ENCODE measurements around the gene UBE3B.

The UBE3B gene

DNA sequence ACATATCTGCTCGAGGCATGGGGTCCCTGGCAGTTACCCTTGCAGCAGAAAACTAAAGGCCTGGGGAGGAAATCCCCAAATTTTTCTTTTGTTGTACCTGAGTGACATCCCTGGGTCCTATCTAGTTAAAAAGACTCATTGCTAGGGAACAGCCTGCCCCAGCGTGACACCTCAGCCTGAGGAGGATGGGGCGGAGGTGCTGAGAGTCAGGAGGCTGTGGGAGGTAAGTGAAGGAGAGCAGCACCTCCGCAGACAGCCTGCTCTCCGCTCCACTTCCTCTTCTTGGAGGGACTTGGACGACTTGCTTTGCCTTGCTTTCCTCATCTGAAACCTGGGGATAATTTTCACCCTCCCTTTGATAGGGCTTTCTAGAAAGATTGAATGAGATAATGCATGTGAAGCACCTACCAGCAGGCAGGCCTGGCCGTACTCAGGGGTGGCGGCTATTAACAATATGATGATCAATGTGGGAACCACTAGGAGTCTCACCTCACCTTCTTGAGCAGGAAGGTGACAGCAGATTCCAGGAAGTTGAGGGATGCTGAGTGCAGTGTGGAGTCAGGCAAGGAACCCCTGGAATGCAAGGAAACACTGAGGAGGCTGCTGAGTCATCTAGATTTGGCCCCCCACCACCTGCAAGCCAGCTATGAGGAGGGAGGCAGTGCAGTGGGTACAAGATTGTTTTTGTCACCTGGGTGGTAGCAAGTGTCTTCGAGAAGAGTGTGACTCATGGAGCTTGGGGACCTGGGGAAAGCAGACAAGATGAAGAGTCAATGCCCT, 23.2 kb downstream of the UBE3B start:
- DNase-seq = no peak

DNA sequence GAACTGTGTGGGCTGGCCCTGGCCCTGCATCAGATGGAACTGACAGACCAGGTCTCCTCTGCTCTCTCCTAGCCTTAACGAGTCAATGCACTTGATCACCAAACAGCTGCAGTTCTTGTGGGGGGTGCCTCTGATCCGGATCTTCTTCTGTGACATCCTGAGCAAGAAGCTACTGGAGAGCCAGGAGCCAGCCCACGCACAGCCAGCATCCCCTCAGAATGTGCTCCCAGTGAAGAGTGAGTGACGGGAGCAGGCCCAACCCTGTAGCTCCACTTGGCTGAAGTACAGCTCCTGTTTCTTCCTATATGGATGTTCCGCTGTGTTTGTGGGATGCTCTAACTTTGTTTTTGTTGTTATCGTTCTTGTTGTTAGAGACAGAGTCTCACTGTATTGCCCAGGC, 23.9 kb downstream of the UBE3B start:
- no peak for DNase-seq

DNA sequence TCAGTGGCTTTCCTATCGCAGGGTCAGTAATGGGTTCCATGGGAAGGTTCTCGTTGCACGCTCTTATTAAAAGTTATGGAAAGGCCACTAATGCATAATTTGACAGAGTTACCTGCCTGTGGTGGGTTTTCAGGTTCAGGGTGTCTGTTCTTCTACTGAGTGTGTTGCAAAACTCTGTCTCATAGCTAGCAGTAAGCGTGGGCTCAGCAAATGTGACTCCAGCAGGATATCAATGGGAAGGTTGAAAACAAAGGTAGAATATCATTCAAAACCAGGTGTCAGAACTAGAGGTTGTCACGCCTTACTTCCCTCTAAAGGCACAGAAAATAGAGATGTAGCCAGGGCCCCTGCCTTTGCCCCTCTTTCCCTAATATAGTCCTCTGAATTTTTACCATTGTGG, 24.9 kb downstream of the UBE3B start:
- no peak for DNase-seq

DNA sequence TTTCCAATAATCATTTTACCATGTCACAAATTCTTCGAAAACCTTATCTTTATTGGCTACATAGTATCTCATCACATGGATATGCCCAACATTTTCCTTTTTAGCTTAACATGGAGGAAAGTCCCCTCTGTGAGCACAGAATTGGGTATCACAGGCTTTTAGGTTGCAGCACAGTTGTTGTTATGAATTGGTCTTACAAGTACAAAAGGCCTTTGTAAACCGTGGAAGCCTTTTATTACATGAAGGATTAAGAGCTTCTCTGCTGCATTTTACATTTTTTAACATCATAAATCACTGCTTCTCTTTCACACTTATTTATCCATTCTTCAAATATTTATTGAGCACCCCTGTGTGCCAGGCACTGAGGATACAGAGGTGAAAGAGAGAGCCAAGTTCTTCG, 26.2 kb downstream of the UBE3B start:
- no peak for DNase-seq

DNA sequence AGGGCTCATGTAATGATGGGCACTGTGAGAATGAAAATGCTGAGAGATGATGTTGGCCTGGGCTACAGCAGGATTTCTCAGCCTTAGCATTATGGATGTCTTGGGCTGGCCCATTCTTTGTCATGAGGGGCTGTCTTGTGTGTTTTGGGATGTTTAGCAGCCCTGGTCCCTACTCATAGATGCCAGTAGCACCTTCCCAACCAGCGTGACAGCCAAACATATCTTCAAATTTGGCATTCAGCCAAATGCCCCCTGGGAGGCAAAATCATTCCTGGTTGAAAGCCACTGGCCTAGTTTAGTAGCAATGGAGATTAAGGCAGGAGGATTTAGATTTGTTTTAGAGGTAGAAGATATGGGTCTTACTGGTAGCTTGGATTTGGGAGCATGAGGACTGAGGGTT, 26.6 kb downstream of the UBE3B start:
- DNase-seq = no peak

DNA sequence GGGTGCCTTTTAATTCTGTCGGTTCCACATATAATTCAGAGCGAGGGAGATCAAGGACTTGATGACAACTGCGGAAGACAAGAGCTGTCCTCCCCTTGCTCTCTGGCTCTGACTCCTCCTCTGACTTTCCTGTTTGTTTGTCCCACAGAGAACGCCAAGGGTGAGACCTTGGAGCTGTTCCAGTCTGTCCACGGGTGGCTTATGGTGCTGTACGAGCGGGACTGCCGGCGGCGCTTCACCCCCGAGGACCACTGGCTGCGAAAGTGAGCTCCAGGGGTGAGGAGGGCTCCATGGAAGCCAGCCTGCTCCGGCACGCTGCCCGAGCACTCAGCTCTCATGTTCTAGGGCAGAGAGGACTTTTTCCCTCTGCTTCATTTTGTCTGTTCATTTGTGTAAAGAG, 32.8 kb downstream of the UBE3B start:
- DNase-seq = no peak

DNA sequence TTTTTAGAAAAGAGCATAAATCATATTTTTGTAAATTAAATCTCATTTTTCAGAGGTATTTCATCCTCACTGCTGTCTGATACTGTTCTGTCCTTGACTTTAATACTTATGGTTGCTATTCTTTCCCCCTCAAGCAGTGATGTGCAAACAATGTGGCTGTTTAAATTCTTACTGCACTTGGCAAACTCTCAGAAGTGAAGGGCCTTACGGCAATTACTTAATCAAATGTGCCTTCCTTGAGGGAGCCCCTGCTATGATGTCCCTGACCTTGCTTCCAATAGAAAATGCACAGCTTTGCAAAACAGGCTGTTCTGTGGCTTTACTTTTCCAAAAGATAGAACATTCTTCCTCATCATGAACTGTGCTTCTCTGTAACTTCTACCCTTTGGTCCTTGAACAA, 35.2 kb downstream of the UBE3B start:
- no peak for DNase-seq

DNA sequence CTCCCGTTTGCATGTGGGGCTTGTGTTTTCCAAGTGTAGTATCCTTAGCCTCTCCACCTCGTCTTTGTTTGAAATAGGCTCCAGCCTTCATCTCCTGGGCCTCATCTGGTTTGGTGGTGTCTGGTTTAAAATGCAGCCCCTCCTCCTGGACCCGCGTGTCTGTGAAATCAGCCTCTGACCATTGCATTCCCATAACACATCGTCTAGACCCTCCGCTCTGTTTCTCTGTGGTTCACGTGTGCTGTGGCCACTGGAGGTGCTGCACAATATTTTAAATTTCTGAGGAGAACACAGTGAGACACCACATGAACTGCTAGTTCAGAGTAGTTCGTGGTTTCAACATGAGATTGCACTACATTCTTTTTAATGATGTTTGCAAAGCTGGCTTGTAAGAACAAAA, 35.6 kb downstream of the UBE3B start:
- DNase-seq = no peak

DNA sequence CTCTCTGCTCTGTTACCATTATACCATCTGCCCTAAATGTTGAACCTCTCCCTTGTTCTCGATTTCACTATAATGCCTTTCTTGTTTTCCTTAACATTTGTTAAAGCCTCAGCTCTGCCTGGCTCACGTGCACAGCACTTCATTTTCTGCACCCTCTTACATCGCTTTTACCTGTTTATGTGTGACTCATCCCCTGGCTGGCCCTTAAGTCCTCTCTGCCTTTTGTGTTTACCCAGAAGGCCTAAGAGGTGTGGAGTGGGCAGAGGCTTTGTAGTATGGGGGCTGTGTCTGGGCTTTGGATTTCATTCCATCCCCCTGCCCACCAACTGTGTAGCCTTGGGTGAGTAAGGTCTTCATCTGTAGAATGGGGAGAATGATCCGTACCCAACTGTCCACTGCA, 36.5 kb downstream of the UBE3B start:
- no peak for DNase-seq

DNA sequence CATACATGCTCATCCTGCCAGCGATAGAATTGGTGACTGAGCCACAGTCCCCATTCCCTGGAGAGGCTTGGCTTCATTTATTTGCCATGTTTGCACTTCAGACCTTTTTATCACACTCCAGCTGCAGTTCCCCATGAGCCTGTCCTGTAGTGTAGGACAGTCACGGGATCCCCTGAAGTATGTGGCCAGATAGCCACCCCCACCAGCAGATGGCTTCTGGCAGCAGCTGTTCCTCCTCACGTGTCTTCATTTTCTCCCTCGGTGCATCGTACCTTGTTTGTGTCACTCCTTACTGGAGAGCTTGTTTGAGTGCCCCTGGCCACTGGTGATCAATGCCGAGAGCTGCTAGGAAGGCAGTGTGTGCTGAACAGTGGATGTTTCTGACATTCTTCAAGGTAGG, 40.2 kb downstream of the UBE3B start:
- DNase-seq = no peak

DNA sequence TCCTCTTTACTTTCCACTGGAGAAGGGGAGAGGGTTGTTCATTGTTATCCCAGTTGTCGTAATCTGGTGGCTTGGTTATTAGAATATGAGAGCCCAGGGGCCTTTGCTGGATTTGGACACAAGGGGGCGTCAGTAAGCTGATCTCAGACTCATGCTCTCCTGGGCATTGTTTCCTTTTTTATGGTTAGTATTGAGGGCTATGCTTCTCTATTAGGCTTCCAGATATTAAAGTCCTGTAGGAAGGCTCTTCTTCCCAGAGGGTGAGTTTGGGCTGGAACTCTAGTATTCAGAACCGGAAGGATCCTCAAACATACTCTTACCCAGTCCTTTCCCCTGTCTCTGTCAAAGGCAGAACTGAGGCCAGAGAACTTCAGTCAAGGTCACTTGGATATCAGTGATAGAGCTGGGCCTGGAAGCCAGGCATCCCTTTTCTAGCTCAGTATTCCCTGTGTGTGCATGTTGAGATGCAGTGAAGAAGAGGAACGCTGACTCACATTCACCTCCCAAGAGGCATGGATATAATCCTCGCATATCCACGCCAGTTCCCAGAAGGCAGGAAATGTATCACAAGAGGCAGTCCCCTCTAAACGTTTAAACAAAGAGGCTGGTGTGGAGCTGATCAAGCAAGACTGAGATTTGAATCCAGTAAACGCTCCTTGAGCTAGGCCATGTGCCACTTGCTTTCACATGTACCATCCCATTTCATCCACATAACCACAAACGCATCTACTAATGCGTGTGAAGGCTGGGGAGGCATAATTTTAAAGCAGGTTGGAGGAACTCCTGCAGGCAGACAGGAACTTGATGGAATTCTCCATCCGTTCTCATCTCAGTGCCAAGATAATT, 41.6 kb downstream of the UBE3B start:
- peak; percentile 44 for DNase-seq

DNA sequence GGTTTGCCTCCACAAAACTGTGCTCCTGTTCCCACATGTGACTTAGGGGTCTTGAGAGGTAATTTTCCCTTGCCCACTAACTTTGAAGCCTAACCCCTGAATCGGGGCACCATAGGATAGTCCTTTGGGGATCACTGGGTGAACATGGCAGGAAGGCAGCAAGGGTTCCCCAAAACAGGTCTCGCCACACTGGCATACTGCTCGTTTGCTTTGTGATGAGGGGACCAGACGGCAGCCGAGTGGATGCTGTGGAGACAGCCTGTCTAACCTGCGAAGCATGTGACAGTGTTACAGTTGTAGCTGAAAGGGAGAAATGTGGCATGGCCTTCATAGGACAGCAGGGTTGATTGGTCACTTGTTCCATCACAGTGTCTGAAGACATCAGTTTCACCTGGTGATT, 42.4 kb downstream of the UBE3B start:
- no peak for DNase-seq

DNA sequence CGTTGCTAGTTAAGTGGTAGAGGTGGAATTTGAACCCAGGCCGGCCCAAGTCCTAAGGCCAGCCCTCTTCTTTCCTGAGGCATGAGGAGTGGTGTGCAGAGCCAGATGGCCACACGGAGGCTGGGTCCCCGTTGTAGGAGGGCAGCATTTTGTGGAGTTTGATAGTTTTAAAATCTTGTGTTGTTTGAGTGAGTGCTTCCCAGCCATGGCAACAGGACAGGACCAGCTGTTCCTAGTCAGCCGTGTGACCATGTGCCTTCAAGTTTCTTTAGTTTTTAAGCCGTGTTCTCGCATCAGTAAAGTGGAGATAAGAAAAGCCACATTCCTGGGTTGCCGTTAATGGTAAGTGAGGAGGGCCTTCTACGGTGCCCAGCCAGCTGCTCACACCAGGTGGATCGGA, 44.4 kb downstream of the UBE3B start:
- no peak for DNase-seq

DNA sequence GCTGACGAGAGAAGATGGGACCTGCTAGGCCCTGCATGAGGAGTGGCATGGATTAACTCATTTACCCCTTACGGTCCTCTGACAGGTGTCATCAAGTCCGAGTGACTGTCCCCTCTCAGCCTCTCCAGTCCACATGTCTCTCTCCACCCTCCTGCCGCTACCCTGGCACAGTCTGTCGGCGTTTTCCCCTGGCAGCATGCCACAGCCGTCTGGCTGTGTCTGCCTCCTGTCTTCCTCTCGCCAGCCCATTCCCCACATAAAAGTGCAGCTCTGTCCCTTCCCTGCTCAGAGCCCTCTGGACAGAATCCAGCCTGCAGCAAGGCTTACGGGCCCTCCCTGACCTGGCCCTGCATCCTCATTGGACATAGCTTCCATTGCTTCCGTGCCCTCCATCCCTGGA, 45.6 kb downstream of the UBE3B start:
- DNase-seq = no peak

DNA sequence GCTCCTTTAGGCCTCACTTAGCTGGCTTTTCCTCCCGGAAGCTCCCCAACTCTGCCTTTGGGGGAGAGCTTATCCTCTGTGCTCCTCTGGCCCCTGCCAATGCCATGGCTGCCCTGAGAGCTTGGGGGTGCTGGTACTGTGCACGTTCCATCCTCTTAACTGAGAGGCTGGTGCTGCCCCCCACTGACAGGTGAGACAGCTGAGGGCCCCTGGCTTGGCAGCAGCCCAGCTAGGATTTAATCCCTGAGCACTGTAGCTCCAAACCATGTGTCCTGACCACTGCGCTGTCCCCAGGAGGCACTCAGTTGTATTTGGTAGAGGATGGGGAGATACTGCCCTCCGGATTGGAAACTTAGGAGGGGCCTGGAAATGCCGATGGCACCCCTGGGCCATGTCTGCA, 46.1 kb downstream of the UBE3B start:
- DNase-seq = no peak

DNA sequence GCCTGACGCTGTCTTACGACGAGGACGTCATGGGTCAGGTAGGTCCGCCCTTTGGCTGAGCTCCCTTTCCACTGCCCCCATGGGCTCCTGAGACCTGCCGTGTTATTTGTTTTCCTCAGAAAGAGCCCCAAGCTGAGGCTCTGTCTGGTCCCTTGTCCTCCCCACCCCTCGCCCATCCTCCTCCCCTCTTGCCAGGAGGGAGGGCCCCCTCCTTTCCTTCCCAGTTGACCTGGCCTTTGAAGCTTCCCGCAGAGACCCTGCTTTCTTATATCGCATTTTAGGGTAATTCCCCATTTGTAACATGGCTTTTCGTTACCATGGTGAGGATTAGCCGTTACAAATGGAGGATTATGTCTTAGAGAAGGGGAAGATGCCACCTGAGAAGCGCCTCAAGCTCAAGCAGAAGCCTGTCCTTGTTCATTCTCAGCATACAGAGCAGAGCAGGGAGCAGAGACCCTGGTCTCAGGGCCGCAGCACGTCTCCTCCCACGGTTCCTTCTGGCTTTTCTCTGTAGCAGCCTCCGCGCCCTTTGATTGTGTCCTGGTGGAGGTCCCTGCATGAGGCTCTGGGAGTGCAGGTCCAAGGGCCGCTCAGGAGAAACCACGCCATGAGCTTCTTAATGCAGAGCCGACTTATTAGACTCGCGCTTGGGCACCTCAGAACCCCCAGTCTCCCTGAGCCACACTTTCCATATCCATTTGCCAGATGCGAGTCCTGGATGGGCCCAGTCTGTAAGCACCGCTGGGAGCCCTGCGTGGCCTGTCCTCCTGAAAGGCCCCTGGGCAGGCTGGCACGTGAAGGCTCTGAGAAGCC, 47.2 kb downstream of the UBE3B start:
- no peak for DNase-seq

DNA sequence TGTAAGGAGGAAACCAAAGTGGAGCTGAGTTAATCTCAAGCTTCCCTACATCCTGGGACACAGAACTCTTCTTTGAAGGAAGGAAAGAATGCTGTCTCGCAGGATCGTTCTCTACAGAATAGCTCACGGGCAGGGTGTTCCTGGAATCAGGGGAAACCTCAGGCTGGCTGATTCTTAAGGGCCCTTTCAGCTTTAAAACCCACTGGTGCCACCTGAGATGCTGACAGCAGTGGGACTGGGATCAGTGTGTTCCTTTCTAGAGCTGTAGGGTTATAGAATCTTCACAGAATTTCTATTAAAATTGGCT, 47.8 kb downstream of the UBE3B start:
- DNase-seq = no peak

DNA sequence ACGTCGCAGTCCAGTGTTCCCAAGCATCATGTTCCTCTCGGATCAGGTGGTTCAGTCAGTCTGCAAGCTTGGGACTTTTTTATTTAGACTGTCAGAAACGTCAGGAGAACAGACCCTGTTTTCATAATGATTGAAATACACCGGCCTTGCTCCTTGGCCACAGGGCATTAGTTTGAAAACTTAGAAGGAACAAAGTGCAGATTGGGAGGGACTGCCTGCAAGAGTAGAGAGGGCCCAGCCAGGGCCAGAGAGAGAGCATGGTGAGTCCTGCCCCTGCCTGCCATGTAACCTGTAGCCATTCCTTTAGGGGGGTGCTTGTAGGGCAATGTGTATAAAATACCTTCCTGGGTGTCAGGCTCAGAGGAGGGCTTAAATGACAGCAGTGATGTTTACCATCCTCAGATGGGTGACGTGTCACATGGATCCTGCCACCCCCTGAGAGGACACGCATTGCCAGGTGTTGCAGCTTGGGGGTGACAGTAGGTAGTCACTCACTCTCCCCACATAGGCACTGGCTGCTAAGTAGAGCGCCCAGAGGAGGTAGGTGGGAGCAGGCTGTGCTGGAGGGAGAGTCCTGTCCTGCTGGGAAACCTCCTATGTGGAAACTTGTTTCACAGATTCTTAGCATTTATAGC, 50.2 kb downstream of the UBE3B start:
- DNase-seq = no peak

DNA sequence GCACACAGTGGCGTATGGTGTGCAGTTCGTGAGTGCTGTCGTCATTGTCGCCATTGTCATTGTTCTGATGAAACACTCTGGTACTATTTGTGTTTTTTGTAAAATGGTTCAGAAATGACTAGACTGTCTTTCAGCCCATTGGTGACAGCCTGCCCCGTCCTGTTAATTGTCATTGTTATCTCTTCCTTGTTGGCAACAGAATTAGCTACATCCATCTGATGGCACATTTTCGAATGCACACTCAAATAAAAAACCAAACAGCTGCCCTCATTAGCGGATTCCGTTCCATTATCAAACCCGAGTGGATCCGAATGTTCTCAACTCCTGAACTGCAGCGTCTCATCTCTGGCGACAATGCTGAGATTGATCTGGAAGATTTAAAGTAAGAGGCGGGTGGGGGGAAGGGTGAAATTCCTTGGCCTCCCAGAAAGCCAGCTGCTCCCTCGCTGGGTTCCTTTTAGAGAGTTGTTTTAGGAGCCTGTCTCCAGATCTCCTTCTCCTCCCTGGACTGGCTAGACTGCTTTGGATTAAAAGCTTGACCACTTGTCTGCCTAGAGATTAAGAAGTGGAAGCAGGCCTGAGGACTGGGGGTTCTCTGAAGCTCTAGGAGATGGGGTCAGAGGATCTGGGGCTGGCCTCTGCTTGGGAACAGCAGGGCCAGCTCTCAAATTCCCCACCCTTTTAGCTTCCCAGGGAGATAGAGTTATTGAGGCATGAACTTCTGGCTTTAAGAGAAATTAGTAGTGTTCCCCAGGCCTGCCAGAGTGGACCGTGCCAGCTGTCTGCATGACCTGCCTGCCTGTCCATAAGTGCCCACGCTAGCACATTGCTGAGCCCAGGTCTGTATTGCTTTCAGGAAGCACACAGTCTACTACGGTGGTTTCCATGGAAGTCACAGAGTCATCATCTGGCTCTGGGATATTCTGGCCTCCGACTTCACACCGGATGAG, 52.5 kb downstream of the UBE3B start:
- no peak for DNase-seq

DNA sequence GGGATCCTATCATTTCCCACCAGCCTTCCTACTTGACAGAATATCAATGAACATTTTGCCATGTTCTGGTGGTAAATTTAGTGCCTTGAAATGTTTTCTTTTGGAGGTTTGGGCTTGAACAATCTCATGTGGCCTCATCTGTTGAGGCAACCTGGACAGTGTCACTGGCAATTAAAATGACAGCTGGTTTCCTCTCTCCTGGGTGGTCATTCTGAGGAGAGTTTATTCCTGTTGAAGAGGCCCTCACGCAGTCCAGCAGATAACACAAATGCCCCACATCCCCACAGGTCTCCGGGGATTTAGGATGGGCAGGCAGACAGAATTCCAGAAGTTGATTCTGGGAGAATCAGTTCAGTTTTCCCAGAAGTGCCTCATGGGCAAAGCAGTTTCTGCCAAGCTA, 54.0 kb downstream of the UBE3B start:
- no peak for DNase-seq

DNA sequence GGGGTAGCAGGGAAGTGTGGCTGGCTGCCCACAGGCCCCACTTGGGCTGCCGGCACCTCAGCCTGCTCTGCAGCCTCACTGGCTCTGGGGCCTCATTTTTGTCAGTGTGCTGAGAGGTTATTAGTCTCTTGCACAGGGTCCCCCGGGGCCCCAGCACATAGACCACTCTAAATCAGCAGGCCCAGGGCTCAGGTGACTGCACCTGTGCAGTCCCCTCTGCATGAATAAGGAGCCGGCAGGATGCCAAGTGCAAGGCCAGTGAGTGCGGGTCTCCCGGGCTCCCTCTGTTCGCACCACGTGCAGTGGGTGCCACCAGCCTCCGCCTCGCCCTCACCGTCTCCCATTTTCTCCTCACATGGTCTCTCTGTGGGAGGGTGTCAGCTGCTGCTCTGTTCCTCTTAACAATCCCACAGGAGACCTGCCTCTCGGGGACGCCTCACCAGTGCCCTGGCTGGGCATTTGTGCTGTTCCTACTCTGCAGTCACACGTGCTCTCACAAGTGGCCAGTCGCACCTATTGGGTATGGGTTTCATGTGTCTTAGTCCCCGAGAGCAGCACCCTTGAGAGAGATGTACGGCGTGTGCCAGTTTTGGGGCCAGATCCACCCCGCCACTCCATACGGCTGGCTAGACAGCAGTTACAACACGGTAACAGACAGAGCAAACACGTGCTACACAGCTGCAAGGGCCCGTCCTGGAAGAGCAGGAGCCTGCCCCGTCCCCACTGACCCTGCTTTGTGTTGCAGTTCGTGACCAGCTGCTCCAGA, 55.5 kb downstream of the UBE3B start:
- no peak for DNase-seq

DNA sequence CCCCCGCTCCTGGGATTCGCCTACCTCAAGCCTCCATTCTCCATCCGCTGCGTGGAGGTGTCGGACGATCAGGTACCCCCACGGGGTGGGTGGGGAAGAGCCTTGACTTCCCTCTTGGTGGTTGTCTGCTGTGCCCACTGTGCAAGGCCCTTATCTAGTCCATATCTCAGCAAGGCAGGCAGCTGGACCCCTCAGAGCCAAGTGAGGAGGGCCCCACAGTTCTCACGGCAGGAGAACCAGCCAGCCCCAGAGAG, 56.0 kb downstream of the UBE3B start:
- no peak for DNase-seq
